ENCODE results near the gene MIER1. TPM values are rescaled to one million over a fixed set of nuclear protein-coding genes. Genes with fewer than 3 reads are reported as not detected.

MIER1 gene
- total and polyA plus RNA-seq, 5 donors from 2014 or later, result 33.4 to 84.8 (median 37.0) TPM

- Histone ChIP-seq H3K27ac (ENCODE audit: insufficient read depth, low read length, poor library complexity, severe bottlenecking) (no peak overlapping the region), H3K27me3 (ENCODE audit: control insufficient read depth, insufficient read depth, low read length) (no peaks in the 10 kb centered on the region), H3K4me3 (ENCODE audit: low read depth, low read length) (no peak overlapping the region), H3K4me1 (ENCODE audit: control insufficient read depth, insufficient read depth, low read length, poor library complexity, severe bottlenecking) (peaks cover 7% of the 10 kb centered on the region), H3K9me3 (ENCODE audit: control insufficient read depth in 2 of 2, low read length in 2 of 2) (peaks cover 0 to 3% of the 10 kb centered on the region in 2 experiments), H3K36me3 (ENCODE audit: control insufficient read depth, insufficient read depth, low read length) (no peaks in the 10 kb centered on the region)
- Mint-ChIP-seq H3K36me3 (peaks cover 4% of the 10 kb centered on the region), H3K4me3 (no peak overlapping the region), H3K27me3 (no peaks in the 10 kb centered on the region), H3K27ac (peak overlapping the region in 1 of 3 donors; percentile 93), H3K9me3 (peaks cover 0 to 6% (median 2%) of the 10 kb centered on the region in 7 donors), H3K4me1 (peaks cover 9 to 21% (median 19%) of the 10 kb centered on the region in 4 donors)
- no peak for DNase-seq
- ATAC-seq (ENCODE audit: low read depth in 2 of 2), result no peak
Observed at GRCh38 chr1:66919063-66919462, 5.7 kb upstream of the MIER1 start.

GRCh38 chr1:66919828-66920227 lies 5.0 kb upstream of the MIER1 start:
- H3K9me3 ChIP-seq (ENCODE audit: control insufficient read depth in 2 of 2, low read length in 2 of 2), result peaks cover 0 to 3% of the 10 kb centered on the region in 2 experiments
- peaks cover 11% of the 10 kb centered on the region for H3K4me1 ChIP-seq (ENCODE audit: control insufficient read depth, insufficient read depth, low read length, poor library complexity, severe bottlenecking)
- ATAC-seq (ENCODE audit: low read depth in 2 of 2), result no peak
- H3K27ac ChIP-seq (ENCODE audit: insufficient read depth, low read length, poor library complexity, severe bottlenecking), result no peak overlapping the region
- H3K27me3 ChIP-seq (ENCODE audit: control insufficient read depth, insufficient read depth, low read length), result no peaks in the 10 kb centered on the region
- Mint-ChIP-seq H3K27ac (no peak overlapping the region), H3K36me3 (peaks cover 4% of the 10 kb centered on the region), H3K4me1 (peaks cover 17 to 29% (median 22%) of the 10 kb centered on the region in 4 donors), H3K27me3 (peaks cover 4% of the 10 kb centered on the region), H3K4me3 (no peak overlapping the region), H3K9me3 (peaks cover 0 to 6% (median 2%) of the 10 kb centered on the region in 7 donors)
- H3K4me3 ChIP-seq (ENCODE audit: low read depth, low read length), result no peak overlapping the region
- no peak for DNase-seq
- H3K36me3 ChIP-seq (ENCODE audit: control insufficient read depth, insufficient read depth, low read length), result no peaks in the 10 kb centered on the region

GRCh38 chr1:66920543-66920942 lies 4.2 kb upstream of the MIER1 start:
- Histone ChIP-seq H3K27ac (ENCODE audit: insufficient read depth, low read length, poor library complexity, severe bottlenecking) (no peak overlapping the region), H3K36me3 (ENCODE audit: control insufficient read depth, insufficient read depth, low read length) (no peaks in the 10 kb centered on the region), H3K9me3 (ENCODE audit: control insufficient read depth in 2 of 2, low read length in 2 of 2) (peaks cover 0 to 3% of the 10 kb centered on the region in 2 experiments), H3K4me1 (ENCODE audit: control insufficient read depth, insufficient read depth, low read length, poor library complexity, severe bottlenecking) (peaks cover 13% of the 10 kb centered on the region), H3K27me3 (ENCODE audit: control insufficient read depth, insufficient read depth, low read length) (no peaks in the 10 kb centered on the region), H3K4me3 (ENCODE audit: low read depth, low read length) (no peak overlapping the region)
- DNase-seq (no peak), ATAC-seq (ENCODE audit: low read depth in 2 of 2) (no peak)
- Mint-ChIP-seq H3K36me3 (peaks cover 4% of the 10 kb centered on the region), H3K9me3 (peaks cover 0 to 6% (median 2%) of the 10 kb centered on the region in 7 donors), H3K27me3 (peaks cover 10% of the 10 kb centered on the region), H3K4me1 (peaks cover 18 to 36% (median 26%) of the 10 kb centered on the region in 4 donors), H3K27ac (no peak overlapping the region), H3K4me3 (peak overlapping the region in 1 of 4 donors; percentile 50)

- Mint-ChIP-seq H3K4me3 (peak overlapping the region; percentile 95 to 99 (median 98)), H3K36me3 (no peaks in the 10 kb centered on the region), H3K4me1 (peaks cover 41 to 62% (median 54%) of the 10 kb centered on the region in 4 donors), H3K27me3 (peaks cover 10% of the 10 kb centered on the region), H3K9me3 (no peaks in the 10 kb centered on the region), H3K27ac (peak overlapping the region; percentile 90 to 97 (median 95))
- no peak for DNase-seq
- H3K27me3 ChIP-seq (ENCODE audit: control insufficient read depth, insufficient read depth, low read length), result no peaks in the 10 kb centered on the region
- H3K4me3 ChIP-seq (ENCODE audit: low read depth, low read length), result peak overlapping the region; percentile 91
- no peak for ATAC-seq (ENCODE audit: low read depth in 2 of 2)
- H3K27ac ChIP-seq (ENCODE audit: insufficient read depth, low read length, poor library complexity, severe bottlenecking), result peak overlapping the region; percentile 95
- no peaks in the 10 kb centered on the region for H3K9me3 ChIP-seq (ENCODE audit: control insufficient read depth in 2 of 2, low read length in 2 of 2)
- H3K36me3 ChIP-seq (ENCODE audit: control insufficient read depth, insufficient read depth, low read length), result no peaks in the 10 kb centered on the region
- H3K4me1 ChIP-seq (ENCODE audit: control insufficient read depth, insufficient read depth, low read length, poor library complexity, severe bottlenecking), result peaks cover 36% of the 10 kb centered on the region
Observed at GRCh38 chr1:66925558-66925910, 744 bp downstream of the MIER1 start.

GRCh38 chr1:66925944-66926343 lies 1.2 kb downstream of the MIER1 start:
- Mint-ChIP-seq H3K27me3 (peaks cover 10% of the 10 kb centered on the region), H3K4me1 (peaks cover 39 to 62% (median 52%) of the 10 kb centered on the region in 4 donors)

GRCh38 chr1:66927528-66927927 lies 2.7 kb downstream of the MIER1 start:
- H3K36me3 Mint-ChIP-seq, result no peaks in the 10 kb centered on the region
- H3K4me1 ChIP-seq (ENCODE audit: control insufficient read depth, insufficient read depth, low read length, poor library complexity, severe bottlenecking), result peaks cover 41% of the 10 kb centered on the region
- H3K36me3 ChIP-seq (ENCODE audit: control insufficient read depth, insufficient read depth, low read length), result no peaks in the 10 kb centered on the region
- H3K4me1 Mint-ChIP-seq, result peaks cover 46 to 66% (median 54%) of the 10 kb centered on the region in 4 donors
- H3K9me3 Mint-ChIP-seq, result no peaks in the 10 kb centered on the region
- no peak overlapping the region for H3K4me3 ChIP-seq (ENCODE audit: low read depth, low read length)
- no peak overlapping the region for H3K27ac ChIP-seq (ENCODE audit: insufficient read depth, low read length, poor library complexity, severe bottlenecking)
- no peaks in the 10 kb centered on the region for H3K27me3 ChIP-seq (ENCODE audit: control insufficient read depth, insufficient read depth, low read length)
- no peak for ATAC-seq (ENCODE audit: low read depth in 2 of 2)
- no peak overlapping the region for H3K27ac Mint-ChIP-seq
- H3K9me3 ChIP-seq (ENCODE audit: control insufficient read depth in 2 of 2, low read length in 2 of 2), result no peaks in the 10 kb centered on the region
- peaks cover 10% of the 10 kb centered on the region for H3K27me3 Mint-ChIP-seq
- peak overlapping the region in 1 of 4 donors; percentile 98 for H3K4me3 Mint-ChIP-seq
- no peak for DNase-seq

More at GRCh38 chr1:66925944-66926343, 1.2 kb downstream of the MIER1 start:
- Histone ChIP-seq H3K9me3 (ENCODE audit: control insufficient read depth in 2 of 2, low read length in 2 of 2) (no peaks in the 10 kb centered on the region), H3K4me1 (ENCODE audit: control insufficient read depth, insufficient read depth, low read length, poor library complexity, severe bottlenecking) (peaks cover 36% of the 10 kb centered on the region), H3K36me3 (ENCODE audit: control insufficient read depth, insufficient read depth, low read length) (no peaks in the 10 kb centered on the region), H3K27ac (ENCODE audit: insufficient read depth, low read length, poor library complexity, severe bottlenecking) (peak overlapping the region; percentile 95), H3K27me3 (ENCODE audit: control insufficient read depth, insufficient read depth, low read length) (no peaks in the 10 kb centered on the region), H3K4me3 (ENCODE audit: low read depth, low read length) (peak overlapping the region; percentile 91)
- no peak for DNase-seq
- Mint-ChIP-seq H3K4me3 (peak overlapping the region; percentile 95 to 99 (median 98)), H3K9me3 (no peaks in the 10 kb centered on the region), H3K27ac (peak overlapping the region; percentile 48 to 97 (median 95)), H3K36me3 (no peaks in the 10 kb centered on the region)
- no peak for ATAC-seq (ENCODE audit: low read depth in 2 of 2)

GRCh38 chr1:66929146-66929688 lies 4.4 kb downstream of the MIER1 start:
- Mint-ChIP-seq H3K4me1 (peaks cover 48 to 68% (median 56%) of the 10 kb centered on the region in 4 donors), H3K27ac (peak overlapping the region; percentile 82 to 95 (median 83)), H3K36me3 (no peaks in the 10 kb centered on the region), H3K27me3 (peaks cover 10% of the 10 kb centered on the region), H3K9me3 (no peaks in the 10 kb centered on the region), H3K4me3 (peak overlapping the region; percentile 90 to 98 (median 94))
- Histone ChIP-seq H3K27me3 (ENCODE audit: control insufficient read depth, insufficient read depth, low read length) (no peaks in the 10 kb centered on the region), H3K27ac (ENCODE audit: insufficient read depth, low read length, poor library complexity, severe bottlenecking) (peak overlapping the region; percentile 89), H3K4me1 (ENCODE audit: control insufficient read depth, insufficient read depth, low read length, poor library complexity, severe bottlenecking) (peaks cover 48% of the 10 kb centered on the region), H3K9me3 (ENCODE audit: control insufficient read depth in 2 of 2, low read length in 2 of 2) (no peaks in the 10 kb centered on the region), H3K4me3 (ENCODE audit: low read depth, low read length) (peak overlapping the region; percentile 98), H3K36me3 (ENCODE audit: control insufficient read depth, insufficient read depth, low read length) (no peaks in the 10 kb centered on the region)
- peak in 2 of 3 donors; percentile 16 to 34 for DNase-seq
- no peak for ATAC-seq (ENCODE audit: low read depth in 2 of 2)

GRCh38 chr1:66929691-66929998 lies 4.9 kb downstream of the MIER1 start:
- Mint-ChIP-seq H3K27ac (peak overlapping the region; percentile 82 to 95 (median 83)), H3K4me3 (peak overlapping the region; percentile 90 to 98 (median 94)), H3K4me1 (peaks cover 44 to 67% (median 56%) of the 10 kb centered on the region in 4 donors), H3K36me3 (no peaks in the 10 kb centered on the region), H3K9me3 (no peaks in the 10 kb centered on the region), H3K27me3 (peaks cover 7% of the 10 kb centered on the region)
- H3K4me1 ChIP-seq (ENCODE audit: control insufficient read depth, insufficient read depth, low read length, poor library complexity, severe bottlenecking), result peaks cover 51% of the 10 kb centered on the region
- peak overlapping the region; percentile 98 for H3K4me3 ChIP-seq (ENCODE audit: low read depth, low read length)
- no peaks in the 10 kb centered on the region for H3K9me3 ChIP-seq (ENCODE audit: control insufficient read depth in 2 of 2, low read length in 2 of 2)
- ATAC-seq (ENCODE audit: low read depth in 2 of 2) (no peak), DNase-seq (no peak)
- no peaks in the 10 kb centered on the region for H3K36me3 ChIP-seq (ENCODE audit: control insufficient read depth, insufficient read depth, low read length)
- H3K27me3 ChIP-seq (ENCODE audit: control insufficient read depth, insufficient read depth, low read length), result no peaks in the 10 kb centered on the region
- H3K27ac ChIP-seq (ENCODE audit: insufficient read depth, low read length, poor library complexity, severe bottlenecking), result peak overlapping the region; percentile 89
